GM23338 (cell line): ENCODE data around the gene ABCA13.

Source experiments
- CREB1 ChIP-seq: fragments of 250-450 bp; sonication (Bioruptor Pico); IDR thresholded peaks from 2 replicates; pipeline ENCODE4 v1.5.0; 2020; ENCODE audit warnings: low read depth, mild to moderate bottlenecking, moderate library complexity
- EZH2 ChIP-seq: fragments of 200-600 bp; sonication (generic); IDR thresholded peaks from one replicate; pipeline ENCODE4 v1.8.0; 2017; ENCODE audit warnings: antibody characterized with exemption, mild to moderate bottlenecking, low read depth; ENCODE audit not compliant: unreplicated experiment
- EZH2phosphoT487 ChIP-seq: fragments of 200-600 bp; sonication (generic); IDR thresholded peaks from one replicate; pipeline ENCODE4 v1.8.1; 2018; ENCODE audit warnings: antibody characterized with exemption; ENCODE audit not compliant: unreplicated experiment
- JUNB ChIP-seq: IDR thresholded peaks from one replicate; pipeline ENCODE4 v1.6.1; 2016; ENCODE audit warnings: antibody characterized with exemption; ENCODE audit not compliant: unreplicated experiment
- NANOG ChIP-seq: IDR thresholded peaks from 2 replicates; pipeline ENCODE4 v1.6.1; 2016; ENCODE audit warnings: antibody characterized with exemption, borderline replicate concordance
- POLR2AphosphoS5 ChIP-seq: IDR thresholded peaks from 2 replicates; pipeline ENCODE4 v1.6.1; 2016; ENCODE audit warnings: antibody characterized with exemption, low read depth
- REST ChIP-seq: IDR thresholded peaks from one replicate; pipeline ENCODE4 v1.6.1; 2018; ENCODE audit warnings: antibody characterized with exemption; ENCODE audit not compliant: unreplicated experiment
- STAT1 ChIP-seq: IDR thresholded peaks from one replicate; pipeline ENCODE4 v1.6.1; 2016; ENCODE audit warnings: antibody characterized with exemption; ENCODE audit not compliant: unreplicated experiment
- ZNF114 ChIP-seq: fragments of 250-450 bp; sonication (Bioruptor Pico); IDR thresholded peaks from 2 replicates; pipeline ENCODE4 v1.5.0; 2020; ENCODE audit warnings: mild to moderate bottlenecking, moderate library complexity
- ZNF331 ChIP-seq: fragments of 250-450 bp; sonication (Bioruptor Pico); IDR thresholded peaks from 2 replicates; pipeline ENCODE4 v1.5.0; 2020; ENCODE audit warnings: low read depth, mild to moderate bottlenecking, moderate library complexity
- ZNF462 ChIP-seq: fragments of 250-450 bp; sonication (Bioruptor Pico); IDR thresholded peaks from 2 replicates; pipeline ENCODE4 v1.5.0; 2020; ENCODE audit warnings: mild to moderate bottlenecking, moderate library complexity
- TF ChIP-seq, protein P1 (sequence below), 2 experiments: fragments of 200-600 bp in 1 of 2; sonication (generic) in 1 of 2; conservative IDR thresholded peaks; 2 replicates each; pipeline versions ENCODE4 v1.5.1 to v1.6.1; 2016 to 2017; ENCODE audit warnings: antibody characterized with exemption in 2 of 2, low read depth in 2 of 2, mild to moderate bottlenecking in 2 of 2, moderate library complexity in 1 of 2

DNA sequence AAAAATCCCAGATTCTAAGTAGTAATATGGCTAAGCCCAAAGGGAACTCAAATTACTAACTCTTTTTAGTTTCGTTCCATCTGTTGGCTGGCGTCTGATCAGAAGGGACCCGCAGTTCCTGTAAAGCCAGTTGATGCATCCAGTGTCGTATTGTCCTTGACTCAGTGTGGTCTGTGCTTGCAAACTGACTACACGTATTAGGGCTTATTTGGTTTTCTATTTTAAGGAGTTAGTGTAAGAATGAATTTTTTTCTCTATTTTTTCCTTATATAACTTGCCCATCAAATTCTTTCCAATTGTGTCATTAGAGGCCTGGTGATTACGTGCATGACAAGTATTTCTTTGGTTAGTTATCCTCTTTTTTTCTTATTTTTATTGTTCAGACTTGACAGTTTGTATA lies 9.7 kb downstream of the ABCA13 start:
- no peak for TF ChIP-seq REST
- TF ChIP-seq EZH2phosphoT487, result no peak
- TF ChIP-seq, protein P1, sequence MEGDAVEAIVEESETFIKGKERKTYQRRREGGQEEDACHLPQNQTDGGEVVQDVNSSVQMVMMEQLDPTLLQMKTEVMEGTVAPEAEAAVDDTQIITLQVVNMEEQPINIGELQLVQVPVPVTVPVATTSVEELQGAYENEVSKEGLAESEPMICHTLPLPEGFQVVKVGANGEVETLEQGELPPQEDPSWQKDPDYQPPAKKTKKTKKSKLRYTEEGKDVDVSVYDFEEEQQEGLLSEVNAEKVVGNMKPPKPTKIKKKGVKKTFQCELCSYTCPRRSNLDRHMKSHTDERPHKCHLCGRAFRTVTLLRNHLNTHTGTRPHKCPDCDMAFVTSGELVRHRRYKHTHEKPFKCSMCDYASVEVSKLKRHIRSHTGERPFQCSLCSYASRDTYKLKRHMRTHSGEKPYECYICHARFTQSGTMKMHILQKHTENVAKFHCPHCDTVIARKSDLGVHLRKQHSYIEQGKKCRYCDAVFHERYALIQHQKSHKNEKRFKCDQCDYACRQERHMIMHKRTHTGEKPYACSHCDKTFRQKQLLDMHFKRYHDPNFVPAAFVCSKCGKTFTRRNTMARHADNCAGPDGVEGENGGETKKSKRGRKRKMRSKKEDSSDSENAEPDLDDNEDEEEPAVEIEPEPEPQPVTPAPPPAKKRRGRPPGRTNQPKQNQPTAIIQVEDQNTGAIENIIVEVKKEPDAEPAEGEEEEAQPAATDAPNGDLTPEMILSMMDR (conservative IDR thresholded peaks at IDR 0.05; ENCODE audit: low read depth in 2 of 2), result no peak
- no peak for TF ChIP-seq POLR2AphosphoS5
- TF ChIP-seq EZH2, result no peak
- TF ChIP-seq ZNF114 (CRISPR knock-in tag), result no peak
- no peak for TF ChIP-seq JUNB
- TF ChIP-seq CREB1 (CRISPR knock-in tag), result no peak
- no peak for TF ChIP-seq STAT1
- no peak for TF ChIP-seq ZNF462
- TF ChIP-seq ZNF331 (CRISPR knock-in tag), result no peak
- no peak for TF ChIP-seq NANOG
